ENCODE data around the gene GNAT3.

Gene GNAT3

GRCh38 chr7:80493121-80493849 lies 18.6 kb downstream of the GNAT3 start:
- no peaks in the 10 kb centered on the region for H3K36me3 ChIP-seq
- peaks cover 0 to 5% (median 3%) of the 10 kb centered on the region in 10 experiments; a peak in 14 of 20 replicates for H3K4me1 ChIP-seq
- H3K9me3 ChIP-seq (replicated peaks in 1 of 11) = no peaks in the 10 kb centered on the region

DNA sequence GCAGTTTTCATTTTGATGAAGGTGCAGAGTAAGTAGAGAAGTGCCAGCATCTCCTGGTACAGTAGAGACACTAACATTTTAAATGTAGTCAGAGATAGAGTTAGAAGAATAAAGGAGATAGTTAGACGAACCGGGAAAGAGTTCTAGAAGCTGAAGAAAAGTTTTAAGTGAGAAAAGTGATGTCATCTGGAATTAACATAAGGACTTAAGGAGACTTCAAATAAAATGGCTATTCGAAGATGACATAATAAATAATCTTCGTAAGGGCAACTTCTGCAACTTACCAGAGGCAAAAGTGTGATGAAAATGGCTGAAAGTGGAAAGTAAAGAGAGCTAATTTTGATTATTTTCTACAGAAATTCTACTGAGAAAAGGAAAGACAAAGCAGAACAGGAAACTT lies 20.4 kb downstream of the GNAT3 start:
- H3K36me3 ChIP-seq = no peaks in the 10 kb centered on the region

More at GRCh38 chr7:80493121-80493849, 18.6 kb downstream of the GNAT3 start:
- no peak overlapping the region for H3K27ac ChIP-seq
- no peaks in the 10 kb centered on the region for H3K27me3 ChIP-seq
- TF ChIP-seq Cebpa-rat (IDR thresholded peaks at IDR 0.05) = no peak
- H3K9ac ChIP-seq = no peak overlapping the region
- H4K20me1 ChIP-seq = no peaks in the 10 kb centered on the region
- H3K4me2 ChIP-seq = no peak overlapping the region
- H3K4me3 ChIP-seq = no peak overlapping the region

DNA sequence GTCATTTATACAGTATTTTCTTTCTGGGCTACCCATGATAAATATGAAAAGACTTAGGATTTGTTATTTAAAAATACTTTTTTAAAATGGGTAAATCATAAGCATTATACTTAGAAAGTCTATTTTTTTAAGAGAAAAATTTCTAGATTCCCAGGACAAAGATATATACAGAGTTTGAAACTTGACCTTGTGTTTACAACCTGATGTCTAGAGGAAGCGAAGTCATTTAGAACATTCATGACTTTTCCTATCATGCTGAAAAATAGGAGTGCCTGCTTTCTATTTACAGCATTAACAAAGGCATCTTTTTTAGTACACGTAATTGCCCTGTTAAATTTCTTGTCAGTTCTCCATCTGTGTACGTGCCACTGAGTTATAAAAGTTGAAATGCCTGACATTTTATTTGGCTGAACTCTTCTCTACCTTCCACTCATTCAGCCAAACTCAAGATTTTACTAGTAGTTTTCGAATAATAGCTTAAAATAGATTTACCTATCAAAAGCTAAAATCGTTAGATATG lies 23.0 kb downstream of the GNAT3 start:
- no peaks in the 10 kb centered on the region for H4K20me1 ChIP-seq
- peaks cover 0 to 8% (median 0%) of the 10 kb centered on the region in 10 experiments; a peak in 2 of 20 replicates for H3K4me1 ChIP-seq
- H3K4me3 ChIP-seq = no peak overlapping the region
- no peaks in the 10 kb centered on the region for H3K27me3 ChIP-seq
- no peaks in the 10 kb centered on the region for H3K36me3 ChIP-seq
- no peak overlapping the region for H3K9ac ChIP-seq
- TF ChIP-seq Cebpa-rat (IDR thresholded peaks at IDR 0.05) = no peak
- H3K4me2 ChIP-seq = no peak overlapping the region
- H3K9me3 ChIP-seq (replicated peaks in 1 of 11) = no peaks in the 10 kb centered on the region
- no peak overlapping the region for H3K27ac ChIP-seq

More for the DNA sequence above, 20.4 kb downstream of the GNAT3 start:
- Histone ChIP-seq H3K4me1 (peaks cover 0 to 8% (median 0%) of the 10 kb centered on the region in 10 experiments; a peak in 2 of 20 replicates), H3K27me3 (no peaks in the 10 kb centered on the region), H4K20me1 (no peaks in the 10 kb centered on the region), H3K4me2 (no peak overlapping the region), H3K9me3 (replicated peaks in 1 of 11) (no peaks in the 10 kb centered on the region), H3K27ac (no peak overlapping the region), H3K4me3 (no peak overlapping the region), H3K9ac (no peak overlapping the region)
- TF ChIP-seq Cebpa-rat (IDR thresholded peaks at IDR 0.05) = no peak

DNA sequence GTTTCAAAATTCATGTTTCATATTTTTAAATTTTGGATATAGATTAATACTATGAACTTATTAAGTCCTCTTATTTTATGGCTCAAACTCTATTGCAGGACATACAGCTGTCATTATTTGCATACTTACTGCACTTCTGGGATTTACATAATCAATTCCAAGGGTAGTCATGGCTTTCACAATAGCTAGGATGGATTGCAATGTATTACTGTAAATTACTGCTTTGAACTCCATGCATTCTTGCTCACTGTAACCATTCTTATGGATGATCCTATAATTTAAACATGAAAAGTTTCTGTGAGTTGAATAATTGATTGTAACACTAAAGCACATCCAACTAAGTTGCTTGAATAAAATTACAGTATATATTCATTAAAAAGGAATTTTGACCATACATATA lies 23.5 kb downstream of the GNAT3 start:
- H3K4me3 ChIP-seq = no peak overlapping the region
- H3K4me2 ChIP-seq = no peak overlapping the region

GRCh38 chr7:80485721-80486120 lies 26.1 kb downstream of the GNAT3 start:
- no peak overlapping the region for H3K9ac ChIP-seq
- H3K9me3 ChIP-seq (replicated peaks in 1 of 11) = no peaks in the 10 kb centered on the region
- no peak for TF ChIP-seq Cebpa-rat (IDR thresholded peaks at IDR 0.05)
- H3K27ac ChIP-seq = no peak overlapping the region
- H3K4me3 ChIP-seq = no peak overlapping the region
- no peaks in the 10 kb centered on the region for H3K27me3 ChIP-seq
- no peaks in the 10 kb centered on the region for H4K20me1 ChIP-seq
- peaks cover 0 to 8% (median 0%) of the 10 kb centered on the region in 10 experiments; a peak in 2 of 20 replicates for H3K4me1 ChIP-seq
- no peaks in the 10 kb centered on the region for H3K36me3 ChIP-seq
- H3K4me2 ChIP-seq = no peak overlapping the region

More for the DNA sequence above, 23.5 kb downstream of the GNAT3 start:
- no peaks in the 10 kb centered on the region for H3K27me3 ChIP-seq
- no peak for TF ChIP-seq Cebpa-rat (IDR thresholded peaks at IDR 0.05)
- no peak overlapping the region for H3K27ac ChIP-seq
- H3K36me3 ChIP-seq = no peaks in the 10 kb centered on the region
- H3K9me3 ChIP-seq (replicated peaks in 1 of 11) = no peaks in the 10 kb centered on the region
- no peak overlapping the region for H3K9ac ChIP-seq
- peaks cover 0 to 8% (median 0%) of the 10 kb centered on the region in 10 experiments; a peak in 2 of 20 replicates for H3K4me1 ChIP-seq
- no peaks in the 10 kb centered on the region for H4K20me1 ChIP-seq

DNA sequence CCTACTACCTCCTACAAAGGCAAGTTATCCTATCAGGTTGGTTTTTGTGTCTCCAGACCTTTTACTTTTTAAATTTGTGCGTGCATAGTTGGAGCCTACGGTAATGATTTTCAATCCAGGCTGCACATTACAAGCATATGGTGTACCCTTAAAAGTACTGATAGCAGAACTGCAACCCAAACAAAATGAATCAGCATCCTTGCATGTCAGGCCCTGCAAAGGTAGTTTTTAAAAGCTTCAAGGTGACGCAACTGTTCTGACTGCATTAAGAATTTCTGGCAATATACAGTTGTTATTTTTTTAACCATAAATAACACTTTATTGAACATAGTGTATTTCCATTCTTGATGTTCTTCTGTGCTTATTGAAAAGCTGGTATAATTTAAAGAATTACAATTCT lies 28.9 kb downstream of the GNAT3 start:
- H3K4me1 ChIP-seq = peaks cover 0 to 8% (median 0%) of the 10 kb centered on the region in 10 experiments; a peak in 2 of 20 replicates
- no peak for TF ChIP-seq Cebpa-rat (IDR thresholded peaks at IDR 0.05)

DNA sequence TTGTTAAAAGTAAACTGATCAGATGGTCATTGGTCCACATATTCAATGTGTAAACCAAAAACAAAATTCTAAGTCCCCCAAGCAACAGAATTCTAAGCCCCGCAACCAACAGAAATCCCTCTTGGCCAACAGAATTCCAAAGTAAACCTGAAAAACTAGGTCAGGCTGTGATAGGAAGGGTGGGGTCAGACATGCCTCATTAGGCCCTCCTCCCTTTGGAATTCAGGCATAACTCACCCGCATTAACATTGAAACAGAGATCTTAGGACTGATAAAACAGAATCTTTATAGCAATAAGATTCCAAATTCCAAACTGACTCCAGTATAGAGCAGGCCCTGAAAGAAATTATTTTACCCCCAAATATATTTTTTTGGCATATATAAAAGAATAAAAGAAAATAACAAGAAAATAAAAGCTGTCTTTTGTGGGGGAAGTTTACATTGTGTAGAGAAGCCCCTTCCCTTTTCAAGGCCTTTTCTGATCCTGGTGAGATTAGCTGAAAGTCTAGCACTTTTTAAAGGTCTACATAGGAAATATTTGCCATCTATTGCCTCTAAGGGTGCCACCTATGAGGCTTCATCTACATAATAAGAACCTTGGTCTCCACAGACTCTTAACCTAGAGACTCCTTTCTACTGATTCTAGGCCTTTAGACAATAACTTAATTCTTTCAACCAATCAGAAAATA lies 30.5 kb downstream of the GNAT3 start:
- H3K36me3 ChIP-seq = no peaks in the 10 kb centered on the region
- H4K20me1 ChIP-seq = no peaks in the 10 kb centered on the region
- no peak overlapping the region for H3K27ac ChIP-seq
- no peaks in the 10 kb centered on the region for H3K9me3 ChIP-seq (replicated peaks in 1 of 11)
- no peaks in the 10 kb centered on the region for H3K27me3 ChIP-seq
- no peak overlapping the region for H3K4me3 ChIP-seq
- no peak overlapping the region for H3K4me2 ChIP-seq
- no peaks in the 10 kb centered on the region for H3K4me1 ChIP-seq
- no peak overlapping the region for H3K9ac ChIP-seq
- no peak for TF ChIP-seq Cebpa-rat (IDR thresholded peaks at IDR 0.05)

More for the DNA sequence above, 28.9 kb downstream of the GNAT3 start:
- no peak overlapping the region for H3K4me3 ChIP-seq
- H3K27ac ChIP-seq = no peak overlapping the region
- H3K4me2 ChIP-seq = no peak overlapping the region
- H3K27me3 ChIP-seq = no peaks in the 10 kb centered on the region
- no peaks in the 10 kb centered on the region for H3K36me3 ChIP-seq
- no peak overlapping the region for H3K9ac ChIP-seq
- no peaks in the 10 kb centered on the region for H4K20me1 ChIP-seq
- no peaks in the 10 kb centered on the region for H3K9me3 ChIP-seq (replicated peaks in 1 of 11)

DNA sequence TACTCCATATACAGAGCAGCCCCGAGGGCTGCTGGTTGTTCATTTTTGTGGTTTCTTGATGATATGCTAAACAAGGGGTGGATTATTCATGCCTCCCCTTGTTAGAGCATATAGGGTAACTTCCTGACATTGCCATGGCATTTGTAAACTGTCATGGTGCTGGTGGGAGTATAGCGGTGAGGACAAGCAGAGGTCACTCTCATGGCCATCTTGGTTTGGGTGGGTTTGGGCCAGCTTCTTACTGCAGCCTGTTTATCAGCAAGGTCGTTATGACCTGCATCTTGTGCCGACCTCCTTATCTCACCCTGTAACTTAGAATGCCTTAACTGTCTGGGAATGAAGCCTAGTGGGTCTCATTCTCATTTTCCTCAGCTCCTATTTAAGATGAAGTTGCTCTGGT lies 31.3 kb downstream of the GNAT3 start:
- Histone ChIP-seq H3K27ac (no peak overlapping the region), H3K4me2 (no peak overlapping the region), H3K4me1 (no peaks in the 10 kb centered on the region), H3K4me3 (no peak overlapping the region), H3K9me3 (replicated peaks in 1 of 11) (no peaks in the 10 kb centered on the region), H3K9ac (no peak overlapping the region), H3K27me3 (no peaks in the 10 kb centered on the region), H4K20me1 (no peaks in the 10 kb centered on the region), H3K36me3 (no peaks in the 10 kb centered on the region)
- TF ChIP-seq Cebpa-rat (IDR thresholded peaks at IDR 0.05) = no peak

- Histone ChIP-seq H3K27ac (no peak overlapping the region), H3K9ac (no peak overlapping the region), H3K4me2 (no peak overlapping the region), H3K4me1 (no peaks in the 10 kb centered on the region), H3K36me3 (no peaks in the 10 kb centered on the region), H4K20me1 (no peaks in the 10 kb centered on the region), H3K9me3 (replicated peaks in 1 of 11) (no peaks in the 10 kb centered on the region), H3K27me3 (no peaks in the 10 kb centered on the region), H3K4me3 (no peak overlapping the region)
- TF ChIP-seq Cebpa-rat (IDR thresholded peaks at IDR 0.05) = no peak
These were observed 33.2 kb downstream of the GNAT3 start for GRCh38 chr7:80478683-80479082.
